UCSD-AML1 (cell line): Measurements from ENCODE around the gene HEPACAM2.

Experiments
- DNase-seq: peaks from one replicate; lab custom pipeline; 2025; ENCODE audit not compliant: unreplicated experiment; lab: John Stamatoyannopoulos, UW

HEPACAM2 gene

GRCh38 chr7:93148144-93148543 lies 78.1 kb downstream of the HEPACAM2 start, which contains the start of gene SAMD9L:
TSS of gene SAMD9L (minus strand) at chr7:93148385. CDS start at chr7:93135971, 12,414 bp downstream.
- no peak for DNase-seq

- DNase-seq, result peak; percentile 9
Measured at GRCh38 chr7:93147363-93147762, 78.9 kb downstream of the HEPACAM2 start.

- peak; percentile 5 for DNase-seq
Measured at GRCh38 chr7:93146472-93147141, 79.7 kb downstream of the HEPACAM2 start.

- no peak for DNase-seq
Measured at GRCh38 chr7:93146036-93146435, 80.2 kb downstream of the HEPACAM2 start.

- DNase-seq, result no peak
Measured at GRCh38 chr7:93145354-93145753, 80.9 kb downstream of the HEPACAM2 start.

- no peak for DNase-seq
Measured at GRCh38 chr7:93142127-93142526, 84.1 kb downstream of the HEPACAM2 start.

- no peak for DNase-seq
Measured at GRCh38 chr7:93140582-93141191, 85.6 kb downstream of the HEPACAM2 start.

GRCh38 chr7:93138576-93138975 lies 87.7 kb downstream of the HEPACAM2 start:
- no peak for DNase-seq
